Subcutaneous abdominal adipose tissue (tissue), 5 donors: Measurements from ENCODE around the gene RTEL1.

Experiments used
- H3K27ac ChIP-seq: one replicate; pipeline ENCODE4 v1.7.0; 2013; ENCODE audit warnings: low read depth, mild to moderate bottlenecking, inconsistent platforms, low read length, moderate library complexity
- H3K27me3 ChIP-seq, 5 donors: one replicate each; pipeline ENCODE4 v1.7.0; 2013; ENCODE audit warnings: low read length in 5 of 5, inconsistent platforms in 1 of 5; ENCODE audit not compliant: control insufficient read depth in 5 of 5, insufficient read depth in 4 of 5
- H3K36me3 ChIP-seq, 5 donors: one replicate each; pipeline ENCODE4 v1.7.0; 2013; ENCODE audit warnings: low read length in 5 of 5; ENCODE audit not compliant: control insufficient read depth in 5 of 5, insufficient read depth in 5 of 5
- H3K4me1 ChIP-seq, 5 donors: one replicate each; pipeline ENCODE4 v1.7.0; 2013; ENCODE audit warnings: low read length in 5 of 5, mild to moderate bottlenecking in 3 of 5, moderate library complexity in 1 of 5; ENCODE audit not compliant: control insufficient read depth in 5 of 5, insufficient read depth in 5 of 5
- H3K4me3 ChIP-seq, 5 donors: one replicate each; pipeline ENCODE4 v1.7.0; 2013; ENCODE audit warnings: low read length in 5 of 5, low read depth in 1 of 5
- H3K9ac ChIP-seq, 5 donors: one replicate each; pipeline ENCODE4 v1.7.0; 2013; ENCODE audit warnings: low read length in 5 of 5, mild to moderate bottlenecking in 4 of 5, moderate library complexity in 3 of 5
- H3K9me3 ChIP-seq, 5 donors: one replicate each; pipeline ENCODE4 v1.7.0; 2013; ENCODE audit warnings: low read length in 5 of 5; ENCODE audit not compliant: control insufficient read depth in 5 of 5
- donor health status: healthy.
- donor health status: healthy.
- donor health status: healthy.
- donor health status: healthy.
- donor health status: healthy.

RTEL1 gene

GRCh38 chr20:63740070-63740626 lies 82.0 kb downstream of the RTEL1 start:
- Histone ChIP-seq H3K27me3 (no peaks in the 10 kb centered on the region), H3K4me3 (peak overlapping the region; percentile 63 to 76 (median 71)), H3K27ac (peak overlapping the region; percentile 65), H3K36me3 (peaks cover 0 to 41% (median 26%) of the 10 kb centered on the region in 5 donors), H3K9ac (peak overlapping the region in 3 of 5 donors; percentile 66 to 80 (median 75)), H3K4me1 (peaks cover 2 to 73% (median 53%) of the 10 kb centered on the region in 5 donors), H3K9me3 (no peaks in the 10 kb centered on the region)

GRCh38 chr20:63740627-63741353 lies 82.7 kb downstream of the RTEL1 start:
- H3K4me3 ChIP-seq, result peak overlapping the region; percentile 63 to 76 (median 71)
- peak overlapping the region; percentile 65 for H3K27ac ChIP-seq
- H3K9ac ChIP-seq, result peak overlapping the region in 3 of 5 donors; percentile 66 to 80 (median 75)
- no peaks in the 10 kb centered on the region for H3K9me3 ChIP-seq
- H3K27me3 ChIP-seq, result no peaks in the 10 kb centered on the region
- peaks cover 0 to 40% (median 26%) of the 10 kb centered on the region in 5 donors for H3K36me3 ChIP-seq
- peaks cover 2 to 74% (median 54%) of the 10 kb centered on the region in 5 donors for H3K4me1 ChIP-seq

GRCh38 chr20:63741354-63741675 lies 83.2 kb downstream of the RTEL1 start:
- Histone ChIP-seq H3K4me3 (peak overlapping the region; percentile 39 to 76 (median 71)), H3K27ac (peak overlapping the region; percentile 30), H3K9ac (peak overlapping the region in 1 of 5 donors; percentile 48), H3K9me3 (no peaks in the 10 kb centered on the region), H3K4me1 (peaks cover 2 to 69% (median 51%) of the 10 kb centered on the region in 5 donors), H3K36me3 (peaks cover 0 to 40% (median 26%) of the 10 kb centered on the region in 5 donors), H3K27me3 (no peaks in the 10 kb centered on the region)

GRCh38 chr20:63741676-63742380 lies 83.7 kb downstream of the RTEL1 start:
- Histone ChIP-seq H3K27me3 (no peaks in the 10 kb centered on the region), H3K4me1 (peaks cover 2 to 68% (median 51%) of the 10 kb centered on the region in 5 donors), H3K4me3 (peak overlapping the region in 4 of 5 donors; percentile 39 to 76 (median 72)), H3K9me3 (no peaks in the 10 kb centered on the region), H3K36me3 (peaks cover 0 to 44% (median 26%) of the 10 kb centered on the region in 5 donors), H3K9ac (peak overlapping the region in 1 of 5 donors; percentile 48), H3K27ac (no peak overlapping the region)

- Histone ChIP-seq H3K27ac (no peak overlapping the region), H3K36me3 (peaks cover 0 to 47% (median 26%) of the 10 kb centered on the region in 5 donors), H3K9ac (no peak overlapping the region), H3K9me3 (no peaks in the 10 kb centered on the region), H3K27me3 (no peaks in the 10 kb centered on the region), H3K4me3 (no peak overlapping the region), H3K4me1 (peaks cover 2 to 64% (median 47%) of the 10 kb centered on the region in 5 donors)
Measured at GRCh38 chr20:63742381-63743024, 84.4 kb downstream of the RTEL1 start.

- no peak overlapping the region for H3K9ac ChIP-seq
- no peak overlapping the region for H3K4me3 ChIP-seq
- no peaks in the 10 kb centered on the region for H3K9me3 ChIP-seq
- no peaks in the 10 kb centered on the region for H3K27me3 ChIP-seq
- no peak overlapping the region for H3K27ac ChIP-seq
- H3K4me1 ChIP-seq, result peaks cover 2 to 55% (median 38%) of the 10 kb centered on the region in 5 donors
- peaks cover 0 to 55% (median 26%) of the 10 kb centered on the region in 5 donors for H3K36me3 ChIP-seq
Measured at GRCh38 chr20:63743210-63743970, 85.3 kb downstream of the RTEL1 start.

- Histone ChIP-seq H3K4me1 (peaks cover 2 to 47% (median 30%) of the 10 kb centered on the region in 5 donors), H3K9me3 (no peaks in the 10 kb centered on the region), H3K4me3 (no peak overlapping the region), H3K9ac (peak overlapping the region in 1 of 5 donors; percentile 6), H3K36me3 (peaks cover 0 to 55% (median 28%) of the 10 kb centered on the region in 5 donors), H3K27me3 (no peaks in the 10 kb centered on the region), H3K27ac (no peak overlapping the region)
Measured at GRCh38 chr20:63744158-63744557, 86.0 kb downstream of the RTEL1 start.

GRCh38 chr20:63744574-63745423 lies 86.7 kb downstream of the RTEL1 start:
- no peak overlapping the region for H3K4me3 ChIP-seq
- no peaks in the 10 kb centered on the region for H3K9me3 ChIP-seq
- peak overlapping the region in 1 of 5 donors; percentile 6 for H3K9ac ChIP-seq
- no peak overlapping the region for H3K27ac ChIP-seq
- peaks cover 2 to 46% (median 28%) of the 10 kb centered on the region in 5 donors for H3K4me1 ChIP-seq
- H3K36me3 ChIP-seq, result peaks cover 0 to 55% (median 29%) of the 10 kb centered on the region in 5 donors
- H3K27me3 ChIP-seq, result no peaks in the 10 kb centered on the region
